GM21825 (cell line): Measurements from ENCODE around the gene RIN1.
"Not testable (repeated sequence)": the region's sequence is repeated elsewhere in the genome, so short reads cannot be mapped to it uniquely, and the experiment has no call there.

ENCODE experiments used
- ATAC-seq: cut with Tn5 transposase; IDR thresholded peaks from one replicate; pipeline ENCODE4 v1.9.1; 2021; ENCODE audit warnings: mild to moderate bottlenecking, moderate library complexity; ENCODE audit not compliant: unreplicated experiment

The RIN1 gene

GRCh38 chr11:66336234-66337102, at the start of gene RIN1:
Gene RIN1 (minus strand): TSS chr11:66336434. CDS start chr11:66336402, 32 bp downstream.
- ATAC-seq: no peak

- not testable (repeated sequence) for ATAC-seq
These were observed 48.1 kb upstream of the RIN1 start for GRCh38 chr11:66384316-66384715.

GRCh38 chr11:66380264-66380663, 44.0 kb upstream of the RIN1 start:
- ATAC-seq: not testable (repeated sequence)

GRCh38 chr11:66373690-66374287, 37.6 kb upstream of the RIN1 start:
- not testable (repeated sequence) for ATAC-seq

- ATAC-seq: no peak
These were observed 37.0 kb upstream of the RIN1 start for GRCh38 chr11:66373265-66373664.

GRCh38 chr11:66371627-66372415, 35.6 kb upstream of the RIN1 start, which contains the start of gene SLC29A2:
Gene SLC29A2 (minus strand): TSS chr11:66371760. CDS start chr11:66371591, 169 bp downstream.
- ATAC-seq: peak; percentile 82

GRCh38 chr11:66369073-66369894, 33.0 kb upstream of the RIN1 start:
- ATAC-seq: no peak

GRCh38 chr11:66368484-66368883, 32.2 kb upstream of the RIN1 start:
- ATAC-seq: no peak

- no peak for ATAC-seq
These were observed 31.5 kb upstream of the RIN1 start for GRCh38 chr11:66367561-66368312.

GRCh38 chr11:66366844-66367477, 30.7 kb upstream of the RIN1 start:
- no peak for ATAC-seq

GRCh38 chr11:66365711-66366619, 29.7 kb upstream of the RIN1 start:
- ATAC-seq: no peak

GRCh38 chr11:66365166-66365565, 28.9 kb upstream of the RIN1 start:
- no peak for ATAC-seq

GRCh38 chr11:66363805-66364535, 27.7 kb upstream of the RIN1 start:
- ATAC-seq: no peak

- ATAC-seq: no peak
These were observed 27.0 kb upstream of the RIN1 start for GRCh38 chr11:66363187-66363601.

- no peak for ATAC-seq
These were observed 26.4 kb upstream of the RIN1 start for GRCh38 chr11:66362481-66363147.

GRCh38 chr11:66361502-66361941, 25.3 kb upstream of the RIN1 start:
- ATAC-seq: no peak
